ENCODE results near the gene RABL2B.
A peak's percentile ranks its signal among the peaks of the same experiment; 100 is the strongest.

RABL2B gene

DNA sequence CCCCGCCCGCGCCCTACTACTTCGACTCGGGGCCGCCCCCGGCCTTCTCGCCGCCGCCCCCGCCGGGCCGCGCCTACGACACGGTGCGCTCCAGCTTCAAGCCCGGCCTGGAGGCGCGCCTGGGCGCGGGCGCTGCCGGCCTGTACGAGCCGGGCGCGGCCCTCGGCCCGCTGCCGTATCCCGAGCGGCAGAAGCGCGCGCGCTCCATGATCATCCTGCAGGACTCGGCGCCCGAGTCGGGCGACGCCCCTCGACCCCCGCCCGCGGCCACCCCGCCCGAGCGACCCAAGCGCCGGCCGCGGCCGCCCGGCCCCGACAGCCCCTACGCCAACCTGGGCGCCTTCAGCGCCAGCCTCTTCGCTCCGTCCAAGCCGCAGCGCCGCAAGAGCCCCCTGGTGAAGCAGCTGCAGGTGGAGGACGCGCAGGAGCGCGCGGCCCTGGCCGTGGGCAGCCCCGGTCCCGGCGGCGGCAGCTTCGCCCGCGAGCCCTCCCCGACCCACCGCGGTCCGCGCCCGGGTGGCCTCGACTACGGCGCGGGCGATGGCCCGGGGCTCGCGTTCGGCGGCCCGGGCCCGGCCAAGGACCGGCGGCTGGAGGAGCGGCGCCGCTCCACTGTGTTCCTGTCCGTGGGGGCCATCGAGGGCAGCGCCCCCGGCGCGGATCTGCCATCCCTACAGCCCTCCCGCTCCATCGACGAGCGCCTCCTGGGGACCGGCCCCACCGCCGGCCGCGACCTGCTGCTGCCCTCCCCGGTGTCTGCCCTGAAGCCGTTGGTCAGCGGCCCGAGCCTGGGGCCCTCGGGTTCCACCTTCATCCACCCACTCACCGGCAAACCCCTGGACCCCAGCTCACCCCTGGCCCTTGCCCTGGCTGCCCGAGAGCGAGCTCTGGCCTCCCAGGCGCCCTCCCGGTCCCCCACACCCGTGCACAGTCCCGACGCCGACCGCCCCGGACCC, 62.9 kb downstream of the RABL2B start:
- Mint-ChIP-seq H3K9me3 (no peaks in the 10 kb centered on the region), H3K4me3 (no peak overlapping the region), H3K4me1 (peaks cover 17% of the 10 kb centered on the region), H3K27me3 (peaks cover 41% of the 10 kb centered on the region), H3K36me3 (no peaks in the 10 kb centered on the region), H3K27ac (no peak overlapping the region)
- peak; percentile 60 for ATAC-seq

DNA sequence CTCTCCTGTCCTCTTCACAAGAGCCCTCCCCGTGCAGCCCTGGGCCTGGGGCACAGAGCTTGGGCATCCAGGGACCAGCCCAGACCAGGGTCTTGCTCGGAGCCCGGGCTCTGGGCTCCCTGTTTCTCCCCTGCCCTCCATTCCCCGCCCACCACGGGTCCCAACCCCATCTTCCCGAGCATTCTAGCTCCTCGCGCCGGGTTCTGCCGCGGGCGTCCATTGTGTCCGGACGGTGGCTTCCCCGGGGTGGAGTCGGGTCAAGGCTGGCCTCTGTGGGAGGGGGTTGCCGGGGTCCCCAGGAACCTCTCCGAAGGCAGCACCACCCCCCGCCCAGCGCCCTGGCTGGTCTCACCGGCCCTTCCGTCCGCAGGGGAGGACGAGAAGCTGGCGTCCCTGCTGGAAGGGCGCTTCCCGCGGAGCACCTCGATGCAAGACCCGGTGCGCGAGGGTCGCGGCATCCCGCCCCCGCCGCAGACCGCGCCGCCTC, 63.6 kb downstream of the RABL2B start:
- Mint-ChIP-seq H3K27me3 (peaks cover 48% of the 10 kb centered on the region), H3K9me3 (no peaks in the 10 kb centered on the region), H3K27ac (no peak overlapping the region), H3K4me1 (peaks cover 12% of the 10 kb centered on the region), H3K36me3 (no peaks in the 10 kb centered on the region), H3K4me3 (no peak overlapping the region)
- ATAC-seq, result peak; percentile 2

- H3K27ac Mint-ChIP-seq, result no peak overlapping the region
- H3K4me3 Mint-ChIP-seq, result no peak overlapping the region
- no peaks in the 10 kb centered on the region for H3K4me1 Mint-ChIP-seq
- ATAC-seq, result no peak
- no peaks in the 10 kb centered on the region for H3K9me3 Mint-ChIP-seq
- no peaks in the 10 kb centered on the region for H3K36me3 Mint-ChIP-seq
- H3K27me3 Mint-ChIP-seq, result peaks cover 48% of the 10 kb centered on the region
Measured at GRCh38 chr22:50718352-50718709, 65.1 kb downstream of the RABL2B start.

DNA sequence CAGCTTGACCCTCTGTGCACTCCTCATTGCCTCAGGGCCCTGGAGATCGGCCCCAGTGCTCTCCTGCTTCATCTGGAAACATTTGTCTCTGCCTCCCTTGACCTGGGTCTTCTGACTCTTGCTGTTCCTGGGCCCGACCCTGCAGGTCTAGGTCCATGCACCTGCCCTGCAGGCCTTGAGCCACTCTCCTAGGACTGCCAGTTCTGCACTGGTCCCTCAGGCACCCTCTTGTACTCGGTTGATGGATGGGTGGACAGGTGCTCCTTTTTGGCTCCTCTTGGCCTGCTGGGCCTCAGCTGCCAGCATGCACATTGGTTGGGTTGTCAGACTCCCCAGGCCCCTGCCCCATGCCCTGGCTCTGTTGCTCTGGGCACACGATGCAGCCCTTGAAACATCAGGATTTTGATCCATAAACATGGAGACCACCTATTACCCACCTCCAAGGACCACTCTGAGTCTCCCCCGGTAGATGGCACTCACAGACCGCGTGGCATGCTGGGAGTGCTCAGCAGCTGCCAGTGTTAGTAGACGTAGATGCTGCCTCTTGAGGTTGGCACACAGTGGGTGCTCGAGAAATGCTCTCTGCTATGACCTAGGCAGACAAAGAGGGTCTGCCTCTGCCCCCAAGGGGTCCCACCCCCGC, 65.6 kb downstream of the RABL2B start:
- H3K36me3 Mint-ChIP-seq, result no peaks in the 10 kb centered on the region
- no peaks in the 10 kb centered on the region for H3K9me3 Mint-ChIP-seq
- no peaks in the 10 kb centered on the region for H3K4me1 Mint-ChIP-seq
- no peak overlapping the region for H3K4me3 Mint-ChIP-seq
- no peak overlapping the region for H3K27ac Mint-ChIP-seq
- ATAC-seq, result no peak
- peaks cover 48% of the 10 kb centered on the region for H3K27me3 Mint-ChIP-seq
